Mucosa of stomach (tissue), 1 donor: ENCODE measurements around the gene NEK4.

ENCODE experiments used
- H3K27me3 ChIP-seq: one replicate; pipeline ENCODE4 v1.7.0; 2013; ENCODE audit warnings: mild to moderate bottlenecking, low read length; ENCODE audit not compliant: control insufficient read depth, insufficient read depth
- H3K36me3 ChIP-seq: one replicate; pipeline ENCODE4 v1.7.0; 2013; ENCODE audit warnings: low read length; ENCODE audit not compliant: control insufficient read depth, insufficient read depth
- H3K4me1 ChIP-seq: one replicate; pipeline ENCODE4 v1.7.0; 2013; ENCODE audit warnings: mild to moderate bottlenecking, low read length; ENCODE audit not compliant: control insufficient read depth, insufficient read depth
- H3K4me3 ChIP-seq: one replicate; pipeline ENCODE4 v1.7.0; 2013; ENCODE audit warnings: low read length
- H3K9ac ChIP-seq: one replicate; pipeline ENCODE4 v1.7.0; 2013; ENCODE audit warnings: mild to moderate bottlenecking, low read length, moderate library complexity
- H3K9me3 ChIP-seq: one replicate; pipeline ENCODE4 v1.7.0; 2013; ENCODE audit warnings: mild to moderate bottlenecking, low read length, moderate library complexity; ENCODE audit not compliant: control insufficient read depth
- donor health status: Pancreatic carcinoma.

Gene NEK4

DNA sequence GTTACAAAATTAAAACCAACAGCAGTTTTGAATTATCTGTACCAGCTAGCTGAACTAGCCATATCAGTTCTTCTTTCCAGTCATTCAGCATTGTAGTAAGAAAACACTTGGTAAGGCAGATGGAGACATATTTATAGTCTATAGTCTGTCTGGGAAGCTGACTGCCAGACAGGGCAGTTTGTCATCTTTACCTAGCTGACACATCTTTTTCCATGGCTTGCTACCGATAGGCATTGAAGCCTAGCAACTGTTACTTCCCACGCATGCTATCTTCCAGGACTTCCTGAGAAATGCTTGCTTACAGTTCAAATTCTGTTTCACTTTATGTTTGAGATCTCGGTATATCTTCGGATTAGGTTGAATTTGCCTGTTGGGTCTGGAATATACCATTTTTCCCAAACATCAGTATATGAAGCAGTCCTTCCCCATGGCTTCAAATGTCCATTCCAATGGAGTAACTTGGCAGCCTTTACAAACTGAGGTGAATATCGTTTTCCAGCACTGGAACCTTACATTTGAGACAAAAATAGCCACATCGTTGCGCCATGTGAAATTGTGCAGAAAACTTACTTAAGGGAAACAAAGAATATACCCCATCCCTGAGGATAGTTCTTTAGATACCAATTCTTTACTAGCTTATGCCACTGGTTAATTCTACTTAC lies 76.1 kb downstream of the NEK4 start:
- H3K36me3 ChIP-seq, result peaks cover 33% of the 10 kb centered on the region
- no peak overlapping the region for H3K9ac ChIP-seq

DNA sequence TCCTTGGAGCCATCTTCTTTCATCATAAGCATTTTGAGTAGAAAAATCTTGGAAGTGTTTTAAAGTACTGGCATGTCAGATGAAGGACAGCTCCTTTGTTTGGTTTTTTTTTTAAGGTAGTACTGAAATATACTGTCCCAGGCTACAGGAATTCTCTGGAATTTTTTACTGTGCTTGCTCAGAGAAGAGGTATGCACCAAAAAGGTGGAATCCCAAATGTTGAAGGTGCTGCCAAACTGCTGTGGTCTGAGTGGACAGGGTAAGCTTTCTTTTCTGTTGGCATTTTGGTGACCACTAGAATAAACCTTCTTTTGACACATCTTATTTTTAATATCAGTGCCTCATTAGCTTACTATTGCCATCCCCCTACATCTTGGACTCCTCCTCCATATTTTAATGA lies 77.7 kb downstream of the NEK4 start:
- H3K4me1 ChIP-seq, result peaks cover 3% of the 10 kb centered on the region
- no peaks in the 10 kb centered on the region for H3K9me3 ChIP-seq
- H3K9ac ChIP-seq, result no peak overlapping the region
- no peak overlapping the region for H3K4me3 ChIP-seq
- no peaks in the 10 kb centered on the region for H3K27me3 ChIP-seq
- peaks cover 34% of the 10 kb centered on the region for H3K36me3 ChIP-seq

More for the DNA sequence above, 76.1 kb downstream of the NEK4 start:
- Histone ChIP-seq H3K4me3 (no peak overlapping the region), H3K9me3 (no peaks in the 10 kb centered on the region), H3K27me3 (no peaks in the 10 kb centered on the region), H3K4me1 (peaks cover 2% of the 10 kb centered on the region)

DNA sequence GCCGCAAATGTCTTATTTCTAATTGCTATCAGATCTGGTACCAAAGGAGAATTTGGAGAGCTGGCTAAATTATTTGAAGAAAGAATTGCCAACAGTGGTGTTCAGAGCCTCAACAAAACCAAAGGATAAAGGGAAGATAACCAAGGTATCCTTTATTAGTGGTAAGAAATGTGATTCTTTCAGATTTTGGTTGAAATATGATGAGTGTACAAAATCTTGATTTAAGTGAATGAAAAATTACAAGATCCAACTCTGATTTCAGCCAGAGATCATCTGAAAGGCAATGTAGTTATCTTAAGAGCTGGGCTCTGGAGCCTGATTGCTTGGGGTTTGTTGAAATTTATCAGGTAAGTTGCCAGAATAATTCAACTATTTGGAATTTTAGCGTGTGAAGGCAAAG lies 80.2 kb downstream of the NEK4 start:
- Histone ChIP-seq H3K36me3 (peaks cover 28% of the 10 kb centered on the region), H3K4me1 (peaks cover 18% of the 10 kb centered on the region), H3K9ac (no peak overlapping the region), H3K27me3 (no peaks in the 10 kb centered on the region), H3K4me3 (no peak overlapping the region), H3K9me3 (no peaks in the 10 kb centered on the region)

DNA sequence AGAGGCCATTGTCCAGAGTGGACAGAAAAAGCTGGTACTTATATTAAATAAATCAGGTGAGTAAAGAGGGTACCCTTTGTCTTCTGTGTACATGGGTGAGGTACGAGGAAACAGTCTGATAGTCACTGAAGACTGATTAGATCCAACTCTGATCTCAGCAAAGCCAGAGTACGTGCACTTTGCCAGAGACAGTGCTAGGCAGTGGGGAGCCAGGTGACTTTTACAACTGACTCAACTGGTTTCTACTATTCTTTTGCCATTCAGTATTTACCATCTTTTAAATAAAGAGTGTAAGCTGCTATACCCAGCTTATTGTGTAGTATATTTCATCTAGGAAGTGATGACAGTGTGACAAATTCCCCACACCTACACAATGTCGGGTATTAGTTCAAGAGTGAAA lies 81.6 kb downstream of the NEK4 start:
- Histone ChIP-seq H3K27me3 (no peaks in the 10 kb centered on the region), H3K4me3 (no peak overlapping the region), H3K36me3 (peaks cover 24% of the 10 kb centered on the region), H3K4me1 (peaks cover 22% of the 10 kb centered on the region), H3K9me3 (no peaks in the 10 kb centered on the region), H3K9ac (no peak overlapping the region)

DNA sequence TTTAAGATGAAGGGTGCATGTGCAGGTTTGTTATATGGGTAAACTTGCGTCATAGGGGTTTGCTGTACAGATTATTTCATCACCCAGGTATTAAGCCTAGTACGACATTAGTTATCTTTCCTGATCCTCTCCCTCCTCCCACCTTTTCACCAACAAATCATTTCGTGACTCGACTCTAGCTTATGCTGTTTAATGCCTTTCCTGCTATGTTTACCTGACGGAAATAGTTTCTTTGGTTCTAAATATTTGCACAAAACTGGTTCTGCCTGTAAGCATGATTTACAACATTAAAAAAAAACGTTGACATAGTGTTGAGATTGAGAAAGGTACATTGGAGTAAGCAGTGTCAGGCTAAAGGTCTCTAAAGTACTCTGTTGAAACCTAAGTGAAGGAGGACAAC lies 82.5 kb downstream of the NEK4 start:
- Histone ChIP-seq H3K27me3 (no peaks in the 10 kb centered on the region), H3K36me3 (peaks cover 17% of the 10 kb centered on the region), H3K9me3 (no peaks in the 10 kb centered on the region), H3K4me3 (no peak overlapping the region), H3K9ac (peak overlapping the region; percentile 19), H3K4me1 (peaks cover 22% of the 10 kb centered on the region)

DNA sequence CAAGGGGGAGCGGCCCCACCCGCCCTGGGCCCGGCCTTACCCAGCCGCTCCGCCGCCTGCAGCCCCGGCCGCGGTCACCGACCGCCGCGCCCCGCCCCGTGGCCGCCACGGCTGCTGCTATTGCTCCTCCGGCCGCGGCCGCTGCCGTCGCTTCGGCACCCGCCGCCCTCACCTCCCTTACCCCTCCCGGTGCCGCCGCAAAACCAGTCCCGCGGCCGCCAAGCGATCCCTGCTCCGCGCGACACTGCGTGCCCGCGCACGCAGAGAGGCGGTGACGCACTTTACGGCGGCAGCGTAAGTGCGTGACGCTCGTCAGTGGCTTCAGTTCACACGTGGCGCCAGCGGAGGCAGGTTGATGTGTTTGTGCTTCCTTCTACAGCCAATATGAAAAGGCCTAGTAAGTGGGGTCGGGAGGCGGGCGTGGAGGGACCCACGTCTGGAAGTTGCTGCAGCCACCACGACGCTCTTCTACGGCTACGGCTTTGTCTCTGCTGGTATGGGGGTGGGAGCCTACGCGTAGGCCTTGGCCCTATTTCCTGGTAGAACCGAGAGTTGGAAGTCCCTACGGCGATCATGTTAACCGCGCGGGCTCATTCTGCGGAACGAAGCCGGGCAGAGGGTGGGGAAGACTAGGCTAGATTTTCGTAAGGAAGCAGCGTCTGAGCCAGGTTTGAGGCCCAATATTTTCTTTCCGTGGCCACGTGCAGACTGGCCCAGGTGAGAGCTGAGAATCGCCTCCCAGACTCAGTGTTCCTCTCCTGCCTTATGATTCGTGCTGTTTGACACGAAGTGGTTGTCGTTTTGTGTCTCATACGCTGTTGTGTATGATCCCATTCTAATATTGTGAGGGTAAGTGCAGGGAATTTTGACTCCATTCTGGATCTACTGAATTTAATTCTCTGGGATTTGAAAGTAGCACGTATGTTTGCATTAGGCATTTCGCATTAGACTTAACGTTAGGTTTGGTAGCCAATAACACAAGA lies 84.7 kb downstream of the NEK4 start, which contains the start of the genes GNL3 and PBRM1:
Gene GNL3, plus strand, starts transcription at position 324 of the 983 bp plus-strand sequence. Its CDS starts 61 bp downstream, at position 385.
Gene PBRM1, minus strand, starts transcription at position 205 of the 983 bp plus-strand sequence.
- Histone ChIP-seq H3K9me3 (no peaks in the 10 kb centered on the region), H3K27me3 (no peaks in the 10 kb centered on the region), H3K36me3 (peaks cover 9% of the 10 kb centered on the region), H3K4me3 (peak within 1 kb of the TSS; percentile 57), H3K4me1 (peaks cover 22% of the 10 kb centered on the region), H3K9ac (peak within 1 kb of the TSS; percentile 78)

DNA sequence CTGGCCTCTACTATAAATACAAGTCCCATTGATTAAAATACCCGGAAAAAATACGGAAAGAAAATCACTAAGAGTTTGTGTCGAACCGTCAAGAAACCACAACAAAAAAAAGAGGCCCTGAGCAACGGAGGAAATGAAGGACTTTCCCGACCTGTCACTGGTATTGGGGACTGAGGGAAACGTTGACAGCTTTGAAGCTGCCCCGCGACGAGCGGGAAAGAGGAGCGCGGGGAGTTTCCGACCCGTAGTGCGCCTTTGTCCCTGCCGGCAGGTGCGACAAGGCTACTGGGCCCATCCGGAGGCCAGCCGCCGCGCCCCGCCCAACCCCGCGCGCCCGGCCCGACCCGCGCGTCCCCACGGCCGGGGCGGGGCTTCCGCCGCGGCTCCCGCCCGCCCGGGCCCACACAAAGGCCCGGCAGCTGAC lies 85.4 kb downstream of the NEK4 start:
- H3K9me3 ChIP-seq, result no peaks in the 10 kb centered on the region
- H3K4me3 ChIP-seq, result no peak overlapping the region
- H3K36me3 ChIP-seq, result peaks cover 9% of the 10 kb centered on the region
- no peaks in the 10 kb centered on the region for H3K27me3 ChIP-seq
- peak overlapping the region; percentile 78 for H3K9ac ChIP-seq
- H3K4me1 ChIP-seq, result peaks cover 22% of the 10 kb centered on the region

DNA sequence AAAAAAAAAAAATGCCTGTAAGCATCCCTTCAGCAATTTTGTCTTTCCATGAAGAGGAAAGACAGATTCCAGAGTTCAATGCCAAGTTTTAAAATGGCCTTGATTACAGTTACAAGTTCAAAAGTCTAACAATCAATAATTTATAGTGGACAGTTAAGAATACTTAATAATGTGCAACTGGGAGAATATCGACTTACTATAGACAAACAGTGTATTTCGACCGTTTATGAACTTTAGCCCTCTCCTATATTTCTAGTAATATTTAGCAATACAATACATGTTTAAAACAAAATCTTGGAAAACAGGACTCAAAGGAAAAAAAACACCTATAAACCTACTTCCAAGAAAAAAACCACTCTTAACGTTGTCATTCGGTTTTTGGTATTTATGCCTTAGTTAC lies 86.6 kb downstream of the NEK4 start:
- Histone ChIP-seq H3K4me3 (no peak overlapping the region), H3K4me1 (peaks cover 23% of the 10 kb centered on the region), H3K27me3 (no peaks in the 10 kb centered on the region), H3K9me3 (no peaks in the 10 kb centered on the region), H3K9ac (no peak overlapping the region), H3K36me3 (peaks cover 5% of the 10 kb centered on the region)

DNA sequence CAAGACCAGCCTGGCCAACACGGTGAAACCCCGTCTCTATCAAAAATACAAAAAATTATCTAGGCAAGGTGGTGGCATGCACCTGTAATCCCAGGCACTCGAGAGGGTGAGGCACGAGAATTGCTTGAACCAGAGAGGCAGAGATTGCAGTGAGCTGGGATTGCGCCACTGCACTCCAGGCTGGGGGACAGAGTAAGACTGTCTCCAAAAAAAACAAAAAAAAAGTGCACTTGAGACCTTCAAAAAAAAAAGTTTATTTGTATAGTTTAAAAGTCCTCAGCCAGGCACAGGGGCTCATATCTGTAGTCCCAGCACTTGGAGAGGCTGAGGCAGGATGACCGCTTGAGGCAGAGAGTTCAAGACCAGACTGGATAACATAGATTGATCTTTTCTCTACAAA lies 87.1 kb downstream of the NEK4 start:
- Histone ChIP-seq H3K9ac (no peak overlapping the region), H3K4me1 (peaks cover 23% of the 10 kb centered on the region), H3K27me3 (no peaks in the 10 kb centered on the region), H3K36me3 (peaks cover 5% of the 10 kb centered on the region), H3K9me3 (no peaks in the 10 kb centered on the region), H3K4me3 (no peak overlapping the region)

DNA sequence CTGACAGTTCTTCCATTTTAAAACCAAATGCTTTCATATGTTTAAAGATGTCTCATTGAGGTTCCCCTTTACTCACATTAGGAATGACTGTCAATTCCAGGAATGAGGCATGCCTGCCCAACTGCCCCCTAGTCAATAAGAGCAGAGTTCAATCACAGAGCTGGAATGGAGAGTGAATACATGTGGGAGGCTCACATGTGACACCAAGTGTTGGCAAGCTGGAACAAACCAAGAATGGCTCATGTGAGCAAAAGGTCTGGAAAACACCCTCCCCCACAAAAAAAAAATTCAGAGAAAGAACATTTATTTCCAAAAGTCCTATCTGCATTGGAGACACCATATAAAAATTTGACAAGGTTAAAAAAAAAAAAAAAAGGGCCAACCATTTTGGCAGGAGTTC lies 88.7 kb downstream of the NEK4 start:
- Histone ChIP-seq H3K36me3 (no peaks in the 10 kb centered on the region), H3K9ac (no peak overlapping the region), H3K9me3 (no peaks in the 10 kb centered on the region), H3K4me3 (no peak overlapping the region), H3K27me3 (no peaks in the 10 kb centered on the region), H3K4me1 (peaks cover 13% of the 10 kb centered on the region)

DNA sequence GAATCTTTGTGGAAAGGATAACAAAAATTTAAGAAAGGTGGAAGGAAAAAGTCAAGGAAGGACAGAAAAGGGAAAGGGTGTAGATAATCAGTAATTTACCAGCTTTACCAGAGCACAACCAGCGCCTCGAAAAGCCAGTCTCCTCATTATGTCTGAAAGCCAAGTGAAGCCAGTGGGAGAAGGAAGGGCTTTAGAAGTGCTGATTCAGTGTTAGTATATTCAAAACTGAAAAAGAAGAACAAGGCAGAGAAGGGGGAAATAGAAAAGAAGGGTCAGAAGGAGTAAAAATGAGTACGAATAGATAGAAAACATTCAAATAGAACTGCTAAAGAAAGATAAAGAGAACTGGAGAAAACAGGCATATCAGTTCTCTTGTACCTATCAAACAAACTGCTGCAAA lies 89.1 kb downstream of the NEK4 start:
- no peaks in the 10 kb centered on the region for H3K36me3 ChIP-seq
- no peak overlapping the region for H3K9ac ChIP-seq
- H3K4me1 ChIP-seq, result peaks cover 9% of the 10 kb centered on the region
- H3K27me3 ChIP-seq, result no peaks in the 10 kb centered on the region
- no peaks in the 10 kb centered on the region for H3K9me3 ChIP-seq
- no peak overlapping the region for H3K4me3 ChIP-seq

DNA sequence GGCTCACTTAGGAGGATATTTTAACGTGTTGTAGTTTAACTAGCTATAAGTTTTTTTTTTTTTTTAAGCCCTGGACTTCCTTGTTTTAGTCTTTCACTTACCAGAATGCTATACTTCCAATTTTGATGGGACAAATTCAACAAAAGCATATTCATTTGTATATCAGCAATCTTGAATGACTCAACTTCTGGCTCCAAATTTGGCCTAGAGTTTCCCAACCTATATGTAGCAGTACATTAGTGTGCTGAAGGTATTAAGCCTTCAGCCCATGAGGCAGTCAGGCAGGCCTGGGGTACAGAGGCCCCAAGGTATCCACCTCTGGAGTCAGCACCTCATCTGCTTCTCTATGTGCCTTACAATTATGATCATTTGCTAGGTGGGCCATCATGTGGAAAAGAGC lies 90.9 kb downstream of the NEK4 start:
- no peak overlapping the region for H3K4me3 ChIP-seq
- no peak overlapping the region for H3K9ac ChIP-seq
- no peaks in the 10 kb centered on the region for H3K27me3 ChIP-seq
- peaks cover 8% of the 10 kb centered on the region for H3K36me3 ChIP-seq
- H3K4me1 ChIP-seq, result peaks cover 8% of the 10 kb centered on the region
- H3K9me3 ChIP-seq, result no peaks in the 10 kb centered on the region
